GM12874 (cell line): Measurements from ENCODE around the gene FAM216A.

Experiments
- TF ChIP-seq, protein P1 (sequence below): IDR thresholded peaks from 2 replicates; pipeline ENCODE4 v1.5.1; 2011; ENCODE audit warnings: low read depth, mild to moderate bottlenecking, control low read depth, low read length, moderate library complexity; ENCODE audit not compliant: insufficient read depth

The FAM216A gene, protein sequence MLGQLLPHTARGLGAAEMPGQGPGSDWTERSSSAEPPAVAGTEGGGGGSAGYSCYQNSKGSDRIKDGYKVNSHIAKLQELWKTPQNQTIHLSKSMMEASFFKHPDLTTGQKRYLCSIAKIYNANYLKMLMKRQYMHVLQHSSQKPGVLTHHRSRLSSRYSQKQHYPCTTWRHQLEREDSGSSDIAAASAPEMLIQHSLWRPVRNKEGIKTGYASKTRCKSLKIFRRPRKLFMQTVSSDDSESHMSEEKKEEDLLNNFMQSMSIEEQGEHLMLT

DNA sequence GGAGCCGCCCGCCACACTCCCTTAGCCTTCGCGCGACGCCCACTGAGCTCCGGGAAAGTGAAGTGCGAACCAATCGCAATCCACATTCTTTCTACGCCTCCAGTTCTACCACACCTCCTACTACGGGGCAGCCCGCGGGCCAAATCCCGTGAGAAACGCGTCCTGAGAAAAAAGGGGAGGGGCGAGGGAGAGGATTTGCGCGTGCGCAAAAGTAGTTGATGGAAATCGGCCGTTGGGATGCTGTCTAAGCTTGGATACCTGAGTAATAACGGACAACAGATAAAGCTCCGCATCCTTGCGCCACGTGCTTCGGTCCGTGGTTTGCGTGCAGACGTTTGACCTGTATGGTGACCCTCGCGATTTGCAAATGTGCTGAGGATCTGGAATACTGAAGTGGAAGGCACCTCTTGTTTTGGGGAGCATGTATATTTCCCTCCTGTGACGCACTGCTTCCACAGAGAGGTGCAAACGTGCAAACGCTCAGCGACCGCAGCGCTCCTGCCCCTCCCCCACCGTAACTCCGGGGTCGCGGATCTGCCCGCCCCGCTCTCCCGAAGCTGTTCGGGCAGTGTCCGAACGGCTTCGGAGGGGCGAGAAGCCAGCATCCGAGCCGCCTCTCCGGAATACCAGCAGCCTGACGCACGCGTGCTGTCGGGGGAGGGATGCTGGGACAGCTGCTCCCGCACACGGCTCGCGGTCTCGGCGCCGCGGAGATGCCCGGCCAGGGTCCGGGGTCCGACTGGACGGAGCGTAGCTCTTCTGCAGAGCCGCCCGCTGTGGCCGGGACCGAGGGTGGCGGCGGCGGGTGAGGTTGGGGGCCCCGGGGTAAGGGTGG lies at the start of gene FAM216A, which contains the start of gene GPN3:
Gene FAM216A (plus strand): TSS at position 632 of the 835 bp plus-strand sequence. CDS start 31 bp downstream, at position 663.
Gene GPN3 (minus strand): TSS at position 44 of the 835 bp plus-strand sequence. CDS start 54 bp downstream, outside the sequence.
- TF ChIP-seq, protein P1, sequence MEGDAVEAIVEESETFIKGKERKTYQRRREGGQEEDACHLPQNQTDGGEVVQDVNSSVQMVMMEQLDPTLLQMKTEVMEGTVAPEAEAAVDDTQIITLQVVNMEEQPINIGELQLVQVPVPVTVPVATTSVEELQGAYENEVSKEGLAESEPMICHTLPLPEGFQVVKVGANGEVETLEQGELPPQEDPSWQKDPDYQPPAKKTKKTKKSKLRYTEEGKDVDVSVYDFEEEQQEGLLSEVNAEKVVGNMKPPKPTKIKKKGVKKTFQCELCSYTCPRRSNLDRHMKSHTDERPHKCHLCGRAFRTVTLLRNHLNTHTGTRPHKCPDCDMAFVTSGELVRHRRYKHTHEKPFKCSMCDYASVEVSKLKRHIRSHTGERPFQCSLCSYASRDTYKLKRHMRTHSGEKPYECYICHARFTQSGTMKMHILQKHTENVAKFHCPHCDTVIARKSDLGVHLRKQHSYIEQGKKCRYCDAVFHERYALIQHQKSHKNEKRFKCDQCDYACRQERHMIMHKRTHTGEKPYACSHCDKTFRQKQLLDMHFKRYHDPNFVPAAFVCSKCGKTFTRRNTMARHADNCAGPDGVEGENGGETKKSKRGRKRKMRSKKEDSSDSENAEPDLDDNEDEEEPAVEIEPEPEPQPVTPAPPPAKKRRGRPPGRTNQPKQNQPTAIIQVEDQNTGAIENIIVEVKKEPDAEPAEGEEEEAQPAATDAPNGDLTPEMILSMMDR = no peak

DNA sequence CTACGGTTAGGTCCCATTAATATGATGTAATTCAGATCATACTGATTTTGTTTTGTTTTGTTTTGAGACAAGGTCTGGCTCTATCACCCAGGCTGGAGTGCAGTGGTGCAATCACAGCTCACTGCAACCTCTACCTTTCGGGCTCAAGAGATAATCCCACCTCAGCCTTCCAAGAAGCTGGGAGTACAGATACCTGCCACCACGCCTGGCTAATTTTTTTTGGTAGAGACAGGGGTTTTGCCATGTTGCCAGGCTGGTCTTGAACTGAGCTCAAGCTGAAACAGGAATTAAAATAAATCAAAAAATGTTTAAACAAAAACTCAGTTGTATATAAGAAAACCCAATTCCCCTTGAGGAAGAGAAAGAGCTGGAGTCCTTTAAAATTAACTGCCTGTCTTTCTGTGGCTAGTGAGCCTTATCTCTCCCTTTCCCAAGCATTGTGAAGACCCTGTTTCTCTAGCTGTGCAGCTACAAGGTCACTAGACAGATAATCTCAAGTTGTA lies 47.4 kb upstream of the FAM216A start:
- TF ChIP-seq, protein P1 = no peak

DNA sequence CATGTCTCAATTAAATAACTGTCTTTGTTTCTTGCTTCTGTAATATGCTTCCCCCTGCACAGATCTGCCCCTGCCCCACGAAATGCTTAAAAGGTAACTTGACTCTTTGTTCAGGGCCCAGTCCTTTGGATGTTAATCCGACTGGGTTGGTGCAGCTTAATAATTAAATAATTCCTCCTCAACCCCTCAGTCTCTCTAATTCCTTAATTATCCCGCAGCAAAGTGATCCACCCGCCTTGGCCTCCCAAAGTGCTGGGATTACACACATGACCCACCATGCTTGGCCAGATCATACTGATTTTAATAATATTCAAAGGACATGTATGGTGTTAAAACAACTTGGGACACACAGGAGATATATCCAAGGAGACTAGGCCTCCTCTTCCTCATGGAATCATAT lies 46.9 kb upstream of the FAM216A start:
- TF ChIP-seq, protein P1 = no peak

DNA sequence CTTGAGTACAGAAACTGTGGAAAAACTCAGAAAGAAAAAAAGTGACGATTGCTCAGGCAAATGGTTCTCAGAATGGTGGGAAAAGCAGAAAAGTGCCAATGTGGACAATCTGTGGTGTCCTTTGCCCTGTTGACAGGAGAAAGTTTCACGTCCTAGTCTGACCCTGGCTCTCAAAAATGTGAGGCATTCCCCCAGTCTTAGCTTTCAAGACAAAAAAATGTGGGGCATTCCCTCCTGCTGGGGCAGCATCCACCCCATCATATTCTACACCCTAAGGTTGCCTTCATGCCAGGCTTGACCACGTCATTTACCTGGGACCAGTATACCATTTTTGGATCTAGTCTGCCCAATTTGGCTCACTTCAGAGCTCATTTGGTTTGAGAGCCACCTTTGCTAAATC lies 44.4 kb upstream of the FAM216A start:
- TF ChIP-seq, protein P1 = no peak

DNA sequence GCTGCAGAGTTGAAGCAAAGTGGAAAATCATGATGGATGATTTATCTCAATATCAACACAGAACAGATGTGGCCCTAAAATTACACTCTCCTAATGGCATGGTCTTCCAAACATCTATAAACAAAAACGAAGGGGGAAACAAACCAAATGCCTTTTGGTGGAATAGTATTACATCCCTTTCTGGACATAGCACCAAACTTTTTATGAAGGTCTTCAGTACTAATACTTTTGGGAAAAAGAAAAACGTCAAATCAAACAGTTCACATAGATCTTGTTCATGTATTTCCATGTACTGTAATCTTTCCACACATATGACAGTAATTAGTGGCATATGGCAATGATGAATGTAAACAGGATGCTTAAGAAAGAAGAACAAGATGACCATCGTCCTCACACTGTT lies 42.2 kb upstream of the FAM216A start:
- TF ChIP-seq, protein P1 = no peak

DNA sequence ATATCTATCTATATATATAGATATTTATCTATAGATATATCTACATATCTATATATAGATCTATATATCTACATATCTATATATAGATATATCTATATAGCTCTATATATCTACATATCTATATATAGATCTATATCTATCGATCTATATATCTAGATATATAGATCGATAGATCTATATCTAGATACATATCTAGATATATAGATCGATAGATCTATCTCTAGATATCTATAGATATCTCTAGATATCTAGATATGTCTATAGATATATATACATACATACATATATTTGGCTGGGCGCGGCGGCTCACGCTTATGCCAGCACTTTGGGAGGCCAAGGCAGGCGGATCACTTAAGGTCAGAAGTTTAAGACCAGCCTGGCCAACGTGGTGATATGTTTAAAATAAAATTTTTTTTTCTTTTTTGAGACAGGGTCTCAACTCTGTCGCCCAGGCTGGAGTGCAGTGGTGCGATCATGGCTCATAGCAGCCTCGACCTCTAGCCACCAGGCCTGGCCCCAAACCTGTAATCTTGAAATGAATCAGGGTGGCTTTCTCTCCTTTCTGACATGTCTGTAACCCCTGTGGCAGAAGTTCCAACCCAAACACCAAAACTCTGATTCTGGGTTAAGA lies 36.6 kb upstream of the FAM216A start:
- TF ChIP-seq, protein P1 = no peak

DNA sequence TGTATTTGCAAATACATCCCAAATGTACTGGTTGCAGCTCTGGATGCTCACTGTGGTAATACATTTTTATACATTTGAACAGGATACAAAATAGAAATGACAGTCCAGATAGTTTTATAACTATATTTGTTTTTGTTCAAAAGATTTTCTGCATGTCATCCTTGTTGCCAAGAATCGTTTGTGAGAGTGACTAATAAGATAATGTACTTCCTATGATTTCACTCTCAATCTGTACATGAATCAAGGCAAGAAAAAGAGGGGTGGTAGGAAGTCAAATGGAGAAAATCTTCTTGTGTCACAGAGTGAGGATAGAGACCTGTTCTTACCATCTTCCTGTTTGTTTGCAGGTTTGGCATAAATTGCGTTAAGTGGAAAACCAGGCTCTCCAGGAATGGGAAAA lies 32.4 kb upstream of the FAM216A start:
- TF ChIP-seq, protein P1 = no peak
